Stimulated activated CD4-positive, alpha-beta T cell treated with anti-CD3 and anti-CD28 coated beads, Interleukin-2, amount 100 ng/mL, for 4 hours (primary cell): ENCODE measurements around the gene GNA14.
"Not testable (repeated sequence)": the region's sequence is repeated elsewhere in the genome, so short reads cannot be mapped to it uniquely, and the experiment has no call there.

Experiments used
- DNase-seq: peaks from one replicate; pipeline ENCODE4 v3.0.0-alpha.2; 2020; ENCODE audit warnings: low read depth

GNA14 gene

DNA sequence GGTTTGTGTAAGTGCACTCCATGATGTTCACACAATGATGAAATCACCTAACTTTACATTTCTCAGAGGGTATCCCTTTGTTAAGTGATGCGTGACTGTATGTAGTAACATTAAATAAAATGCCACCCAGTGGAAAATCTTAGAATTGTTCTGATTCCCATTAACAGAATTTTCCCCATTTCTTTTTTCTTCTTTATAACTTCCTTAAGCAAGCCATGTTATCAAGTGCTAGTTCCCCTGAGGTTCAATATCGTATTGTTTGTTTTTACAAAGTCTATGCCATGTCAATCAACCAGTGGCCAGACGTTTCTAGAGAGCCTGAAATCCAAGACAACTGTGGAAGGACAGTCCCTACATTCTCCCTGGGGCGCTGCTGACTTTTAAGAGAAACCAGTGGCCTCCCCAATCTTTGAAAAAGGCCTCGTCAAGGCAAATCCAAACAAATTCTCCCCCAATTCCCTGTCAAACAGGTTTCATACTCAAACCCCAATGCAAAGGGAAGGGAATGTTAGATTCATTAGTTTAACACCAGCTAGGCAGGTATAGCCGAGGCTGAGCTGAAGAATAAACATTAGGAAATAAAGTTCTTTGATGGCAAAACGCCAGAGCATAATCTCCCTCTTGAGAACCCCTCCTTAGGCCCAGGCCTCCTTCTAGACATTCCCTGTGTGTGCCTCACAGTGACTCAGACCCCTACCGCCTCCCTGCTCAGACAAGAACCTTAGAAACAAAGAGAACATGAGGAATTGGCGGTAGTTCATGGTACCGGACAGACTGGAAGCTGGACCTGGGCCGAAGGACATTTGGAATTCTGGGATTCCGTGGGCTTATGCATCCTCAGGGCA lies 198.7 kb downstream of the GNA14 start:
- no peak for DNase-seq

DNA sequence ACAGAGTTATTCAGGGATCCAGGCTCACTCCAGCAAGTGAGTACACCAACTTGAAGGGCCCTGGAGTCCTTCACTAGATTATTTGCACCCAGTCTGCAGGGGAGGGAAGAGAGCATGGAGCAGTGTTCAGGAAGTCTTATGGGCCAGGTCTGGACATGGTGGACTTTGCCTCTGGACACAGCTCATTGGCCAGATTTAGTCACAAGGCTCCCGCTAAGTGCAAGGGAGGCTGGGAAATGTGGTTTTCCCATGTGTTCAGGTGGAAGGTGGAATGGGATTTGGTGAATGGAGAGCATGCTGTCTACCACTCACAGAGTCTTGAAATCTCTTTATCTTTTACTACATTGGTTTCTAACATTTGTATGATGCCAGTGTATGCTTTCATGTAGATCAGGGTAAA lies 200.5 kb downstream of the GNA14 start:
- no peak for DNase-seq

DNA sequence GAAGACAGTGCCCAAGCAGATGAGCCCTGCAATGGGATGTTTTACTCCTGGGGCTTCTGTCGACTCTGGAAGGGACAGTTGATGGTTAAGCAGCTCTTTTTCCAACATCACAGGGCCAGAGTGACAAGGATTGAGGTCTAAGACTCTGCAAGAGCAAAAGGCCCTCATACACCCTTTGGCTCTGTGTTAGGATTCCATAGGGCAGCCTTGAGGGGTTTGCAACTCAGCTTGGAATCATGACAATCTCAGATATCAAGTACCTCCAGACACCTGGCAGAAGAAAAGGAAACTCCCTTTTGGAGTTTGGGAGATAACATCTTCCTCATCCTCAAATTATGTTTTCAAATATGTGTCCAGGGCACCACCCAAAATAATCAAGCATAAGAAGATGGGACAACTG lies 205.7 kb downstream of the GNA14 start:
- DNase-seq: no peak

DNA sequence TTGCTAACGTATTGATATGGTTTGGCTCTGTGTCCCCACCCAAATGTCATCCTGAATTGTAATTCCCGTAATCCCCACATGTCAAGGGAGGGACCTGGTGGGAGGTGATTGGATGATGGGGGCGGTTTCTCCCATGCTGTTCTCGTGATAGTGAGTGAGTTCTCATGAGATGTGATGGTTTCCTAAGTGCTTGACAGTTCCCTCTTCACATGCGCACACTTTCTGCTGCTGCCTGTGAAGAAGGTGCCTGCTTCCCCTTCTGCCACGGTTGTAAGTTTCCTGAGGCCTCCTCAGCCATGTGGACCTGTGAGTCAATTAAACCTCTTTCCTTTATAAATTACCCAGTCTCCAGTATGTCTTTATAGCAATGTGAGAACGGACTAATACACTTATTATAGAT lies 207.0 kb downstream of the GNA14 start:
- DNase-seq: not testable (repeated sequence)

DNA sequence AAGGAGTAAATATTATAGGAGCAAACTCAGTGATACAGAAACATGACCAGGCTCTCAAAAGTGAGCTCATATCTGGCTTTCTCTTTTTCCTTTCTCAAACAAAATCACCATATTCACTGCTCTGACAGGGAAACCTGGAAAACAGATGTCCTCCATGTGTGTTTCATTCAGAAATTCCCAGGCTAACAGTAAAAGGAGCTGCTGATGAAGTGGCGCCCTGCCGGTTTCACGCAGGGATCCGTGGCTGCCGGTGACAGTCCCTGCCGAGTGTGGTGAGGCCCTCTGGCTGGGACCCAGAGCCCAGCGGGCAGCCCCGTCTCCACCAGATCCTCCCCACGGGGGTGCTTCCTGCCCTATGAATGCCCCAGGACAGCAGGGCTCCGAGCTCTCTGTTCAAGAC lies 208.1 kb downstream of the GNA14 start:
- no peak for DNase-seq

DNA sequence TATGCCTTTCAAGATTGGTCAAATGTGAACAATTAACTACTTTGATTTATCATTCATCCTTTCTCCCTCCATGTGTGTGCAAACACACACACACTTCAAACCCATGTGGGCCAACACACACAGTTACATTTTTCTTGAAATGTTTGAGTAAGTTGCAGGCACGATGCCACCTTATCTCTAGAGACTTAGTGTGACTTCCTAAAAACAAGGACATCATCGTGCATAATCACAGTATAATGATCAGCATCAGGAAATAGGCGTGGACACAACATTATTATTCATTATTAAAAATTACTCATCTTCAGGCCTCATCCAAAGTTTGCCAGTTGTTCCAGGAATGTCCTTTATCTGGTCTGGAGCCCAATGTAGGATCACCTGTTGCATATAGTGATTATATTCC lies 209.5 kb downstream of the GNA14 start:
- DNase-seq: no peak

DNA sequence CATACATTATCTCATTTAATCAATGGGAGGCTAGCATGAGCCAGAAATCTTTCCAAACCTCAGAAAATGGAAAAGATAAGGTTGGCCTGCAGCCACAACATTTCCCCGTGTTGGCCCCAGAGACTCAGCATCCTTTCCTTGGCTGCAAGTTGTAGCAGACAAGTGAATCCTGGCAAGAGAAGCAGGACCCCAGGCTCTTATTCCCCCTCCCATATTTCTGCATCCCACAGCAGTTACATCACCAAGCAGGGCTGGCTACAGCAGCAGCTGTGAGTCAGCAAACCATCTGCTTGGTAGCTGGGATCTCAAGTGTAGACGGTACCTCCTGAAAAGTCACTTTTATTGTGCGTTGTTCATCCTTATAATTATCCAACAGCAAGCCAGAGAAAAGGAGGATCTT lies 212.4 kb downstream of the GNA14 start:
- DNase-seq: no peak

DNA sequence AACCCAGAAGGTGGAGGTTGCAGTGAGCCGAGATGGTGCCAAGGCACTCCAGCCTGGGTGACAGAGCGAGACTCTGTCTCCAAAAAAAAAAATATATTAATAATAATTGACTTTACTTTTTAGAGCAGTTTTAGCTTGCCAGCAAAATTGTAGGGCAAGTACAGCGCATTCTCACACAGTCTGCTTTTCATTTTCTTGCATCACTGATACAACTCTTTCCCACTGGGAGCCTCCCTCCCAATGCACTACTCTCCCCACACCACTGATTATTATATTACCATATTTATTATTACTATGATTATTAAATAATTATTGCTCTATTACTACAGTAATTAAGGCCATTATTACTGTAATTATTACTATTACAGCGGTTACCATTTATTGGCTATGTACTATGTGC lies 212.8 kb downstream of the GNA14 start:
- no peak for DNase-seq

DNA sequence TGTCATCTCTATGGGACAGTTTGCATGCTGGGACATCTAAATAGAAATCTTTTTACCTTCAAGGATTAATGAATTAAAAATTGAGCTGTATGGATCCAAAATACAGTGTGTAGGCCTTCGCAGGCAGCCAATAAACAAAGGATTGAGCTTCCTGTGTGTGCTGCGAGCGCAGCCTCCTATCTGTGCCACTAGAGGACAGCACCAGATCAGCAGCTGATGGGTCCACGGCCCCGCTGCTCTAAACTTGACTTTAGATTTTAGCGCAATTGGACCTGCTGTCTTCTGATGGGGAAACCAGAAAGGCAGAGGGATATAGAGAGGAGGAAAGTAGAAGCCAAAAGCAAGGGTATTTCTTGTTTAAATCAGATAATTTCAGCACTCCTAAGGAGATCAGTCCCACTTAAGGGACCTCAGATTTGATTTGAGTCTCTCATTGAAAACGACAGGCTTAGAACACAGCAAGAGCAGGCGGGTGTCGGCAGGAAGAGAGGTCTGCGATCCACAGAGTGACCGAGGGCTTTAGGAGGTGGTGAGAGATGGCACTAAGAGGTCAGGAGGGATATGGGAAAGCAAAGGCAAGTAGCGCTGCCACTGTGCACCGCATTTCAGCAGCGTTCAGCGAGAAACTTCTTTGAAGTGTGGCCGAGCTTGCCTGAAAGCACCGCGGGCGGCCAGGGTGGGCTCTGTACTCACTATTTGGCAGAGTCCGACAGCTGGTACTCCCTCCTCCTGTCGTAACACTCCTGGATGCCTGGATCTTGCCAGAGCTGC lies 214.3 kb downstream of the GNA14 start:
- peak; percentile 13 for DNase-seq

DNA sequence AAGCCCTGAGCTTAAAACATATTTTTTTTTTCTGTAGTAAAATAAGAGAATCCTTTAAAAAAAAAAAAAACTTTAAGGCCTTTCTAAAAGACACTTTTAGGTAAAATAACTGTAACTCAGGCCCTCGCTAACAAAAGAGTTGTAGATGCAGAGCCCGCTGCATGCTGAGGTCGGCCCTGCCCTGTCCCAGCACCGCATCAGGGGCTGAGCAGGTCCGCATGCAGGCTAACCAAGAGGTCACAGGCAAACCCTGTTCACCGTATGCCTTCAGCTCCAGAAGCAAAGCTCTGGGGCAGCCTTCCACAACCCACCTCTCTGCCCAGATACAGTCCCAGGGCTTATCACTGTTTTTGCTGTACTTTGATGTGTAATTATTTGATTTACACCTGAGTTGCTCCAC lies 216.1 kb downstream of the GNA14 start:
- no peak for DNase-seq

DNA sequence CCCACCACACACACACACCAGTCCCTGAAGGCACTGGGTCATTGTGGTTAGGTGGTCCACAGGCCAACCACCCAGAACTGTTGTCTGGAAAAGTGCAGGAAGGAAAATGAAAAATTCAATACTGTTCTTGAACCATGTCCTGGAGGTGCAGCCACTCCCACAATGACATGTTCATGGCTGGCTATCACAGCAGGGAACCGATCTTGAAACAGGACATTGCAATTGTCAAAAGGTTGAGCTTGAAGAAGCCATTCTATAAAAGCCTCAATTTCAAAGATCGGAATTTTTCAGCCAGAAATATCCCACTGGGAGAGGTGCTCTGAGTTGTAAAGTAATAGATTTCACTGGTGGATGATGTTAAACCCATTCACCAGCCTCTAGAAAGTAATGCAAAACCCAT lies 218.2 kb downstream of the GNA14 start:
- no peak for DNase-seq

DNA sequence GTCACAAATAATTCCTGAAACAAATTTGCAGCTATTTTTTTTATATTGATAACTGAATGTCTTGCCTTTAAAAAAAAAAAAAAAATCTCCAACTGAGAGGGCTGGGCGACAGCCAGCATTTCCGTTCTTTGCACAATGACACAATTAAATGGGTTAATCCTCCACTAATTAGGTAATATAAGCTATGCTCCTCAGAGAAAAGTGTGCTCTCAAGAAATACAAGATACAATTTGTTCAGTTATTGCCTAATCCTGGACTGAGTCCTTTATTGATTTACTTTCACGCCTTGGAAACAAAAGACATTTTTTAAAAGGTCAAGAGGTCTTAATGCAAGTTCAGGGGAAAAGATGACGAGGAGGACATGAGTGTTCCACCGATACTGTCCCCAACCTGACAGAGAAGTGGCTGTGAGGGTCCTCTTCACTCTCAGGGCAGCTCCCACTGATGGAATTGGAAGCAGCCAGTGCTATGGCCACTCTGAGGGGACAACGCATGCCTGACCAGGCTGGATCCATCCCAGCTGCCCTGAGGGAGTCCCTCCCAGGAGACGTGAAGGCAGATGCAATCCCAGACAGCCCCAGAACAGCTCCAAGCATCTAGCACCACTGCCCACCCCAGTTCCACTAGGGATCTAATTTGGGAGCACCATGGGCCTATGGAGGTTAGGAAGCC lies 220.7 kb downstream of the GNA14 start:
- no peak for DNase-seq

DNA sequence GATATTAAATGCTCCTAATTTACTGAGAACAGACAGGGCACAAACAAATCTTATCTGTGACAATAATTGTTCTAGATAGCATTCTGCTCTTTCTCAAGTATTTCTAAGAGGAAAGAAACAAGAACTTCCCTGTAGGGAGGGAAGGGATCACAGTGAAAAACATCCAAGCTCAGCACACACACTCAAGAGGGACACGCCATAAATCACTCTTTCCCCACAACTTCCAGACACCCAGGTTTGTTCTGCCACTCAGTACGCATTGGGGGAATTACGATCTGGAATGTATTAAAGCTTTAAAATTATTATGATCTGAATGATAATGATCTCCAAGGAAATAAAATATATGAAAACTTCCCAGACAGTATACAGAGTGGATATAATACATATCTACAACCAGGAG lies 221.4 kb downstream of the GNA14 start:
- no peak for DNase-seq

DNA sequence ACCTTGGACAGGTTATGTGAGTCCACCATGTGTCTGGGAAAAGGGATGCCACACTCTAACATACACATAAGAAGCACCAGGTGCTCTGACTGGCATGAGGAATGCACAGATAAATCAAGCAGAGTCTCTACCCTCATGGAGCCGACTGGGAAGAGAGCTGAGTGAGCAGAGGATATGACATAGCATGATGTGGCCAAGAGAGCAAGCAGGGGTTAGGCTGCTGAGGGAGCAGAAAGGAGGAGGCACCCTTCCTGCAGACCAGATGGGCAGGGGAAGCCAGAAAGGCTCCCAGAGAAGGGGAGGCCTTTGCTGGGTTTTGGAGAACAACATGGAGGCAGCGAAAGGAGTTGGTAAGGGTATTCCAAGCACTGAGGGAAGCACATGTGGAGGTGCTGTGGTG lies 223.1 kb downstream of the GNA14 start:
- no peak for DNase-seq

DNA sequence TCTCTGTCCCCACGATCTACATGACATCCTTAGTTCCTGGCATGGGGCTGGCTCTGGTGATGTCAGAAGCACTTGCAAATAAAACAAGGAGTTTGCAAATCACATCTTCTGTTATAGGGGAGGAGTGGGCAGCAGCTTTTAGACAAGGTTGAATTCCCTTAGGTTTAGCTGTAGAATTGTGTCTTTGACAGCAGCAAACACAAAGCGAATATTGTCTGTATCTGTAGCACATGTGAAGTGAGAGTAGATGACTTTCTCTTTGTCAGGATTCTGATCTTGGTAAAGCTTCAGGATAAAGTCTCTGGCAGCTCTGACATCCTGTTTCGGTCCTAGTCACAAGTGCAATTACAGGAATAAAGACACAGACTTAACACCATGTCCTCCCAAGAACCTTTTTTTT lies 224.3 kb downstream of the GNA14 start:
- no peak for DNase-seq

DNA sequence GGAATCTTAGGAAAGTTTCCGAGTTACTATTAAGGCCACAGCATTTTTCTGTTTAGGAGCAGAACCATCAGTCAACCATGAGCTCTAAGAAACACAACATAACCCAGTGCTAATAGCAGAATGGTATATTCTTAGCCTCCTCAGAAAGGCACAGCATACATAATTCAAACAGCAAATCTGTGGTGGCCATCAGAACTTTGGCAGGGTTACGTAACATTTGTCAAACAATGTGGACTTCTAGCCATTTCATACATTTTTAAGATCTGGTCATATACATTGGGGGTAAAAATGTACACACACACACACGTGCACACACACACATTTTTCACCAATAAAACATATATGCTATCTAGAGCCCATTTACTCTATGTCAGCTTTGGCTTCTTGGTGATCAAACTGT lies 225.2 kb downstream of the GNA14 start:
- no peak for DNase-seq

DNA sequence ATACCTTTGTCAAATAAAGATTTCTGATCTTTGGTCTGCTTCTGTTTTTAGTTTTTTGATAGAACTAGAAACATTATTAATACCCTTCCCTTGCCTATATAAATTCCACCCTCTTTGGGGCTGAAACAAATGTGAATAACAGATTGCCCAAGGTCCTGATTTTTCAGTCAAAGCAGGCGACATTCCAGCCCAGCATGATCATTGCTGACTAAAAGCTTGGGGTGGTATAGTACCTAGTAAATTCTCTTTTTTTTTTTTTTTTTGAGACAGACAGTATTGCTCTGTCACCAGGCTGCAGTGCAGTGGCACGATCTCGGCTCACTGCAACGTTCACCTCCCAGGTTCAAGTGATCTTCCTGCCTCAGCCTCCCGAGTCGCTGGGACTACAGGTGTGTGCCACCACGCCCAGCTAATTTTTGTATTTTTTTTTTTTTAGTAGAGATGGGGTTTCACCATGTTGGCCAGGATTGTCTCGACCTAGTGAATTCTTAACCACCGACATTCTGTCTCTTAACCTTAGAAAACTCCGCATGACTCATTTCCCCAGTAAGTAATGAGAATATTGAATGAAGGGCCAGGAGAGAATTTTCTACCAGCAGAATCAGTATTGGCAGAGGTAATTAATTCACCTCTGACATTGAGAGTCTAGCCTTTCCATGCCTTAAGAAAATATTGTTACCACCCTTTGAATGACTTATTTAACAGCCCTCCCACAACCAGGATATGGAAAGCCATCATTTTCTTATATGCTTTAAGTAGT lies 226.4 kb downstream of the GNA14 start:
- DNase-seq: no peak

DNA sequence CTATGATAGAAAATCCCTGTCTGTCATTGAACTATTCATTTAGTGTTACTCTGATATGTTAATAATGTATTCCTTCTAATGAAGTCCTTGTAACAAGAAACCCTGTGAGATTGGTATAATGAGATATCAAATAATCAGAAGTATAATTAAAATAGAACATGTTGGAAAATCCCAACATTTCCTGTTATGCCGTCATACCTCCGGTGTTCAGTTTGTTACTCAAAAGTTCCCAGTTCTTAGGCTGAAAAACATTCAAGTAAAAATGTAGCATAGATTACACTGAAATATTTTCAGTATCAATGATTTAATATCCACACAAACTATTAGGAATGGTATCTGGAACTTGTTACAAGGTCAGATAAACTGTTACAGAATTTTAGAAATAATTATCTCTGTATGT lies 227.5 kb downstream of the GNA14 start:
- no peak for DNase-seq

DNA sequence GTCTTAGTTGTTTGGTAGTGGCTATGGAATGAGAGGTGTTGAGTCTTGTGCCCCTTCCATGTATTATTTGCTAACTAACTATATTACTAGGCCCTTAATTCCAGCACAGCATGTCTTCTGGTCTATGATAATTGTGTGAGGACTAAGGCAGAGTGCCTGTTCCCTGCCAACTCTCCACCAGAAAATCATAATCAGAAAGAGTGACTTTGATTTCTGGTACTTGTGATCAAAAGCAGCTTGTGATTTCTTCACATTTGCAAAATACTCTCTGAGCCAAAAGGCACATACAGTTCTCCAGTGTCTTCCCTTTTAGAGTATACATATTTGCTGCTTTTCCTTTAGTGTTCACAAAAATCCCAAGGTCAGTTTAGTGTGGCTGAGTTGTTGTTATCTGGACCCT lies 229.9 kb downstream of the GNA14 start:
- DNase-seq: no peak

DNA sequence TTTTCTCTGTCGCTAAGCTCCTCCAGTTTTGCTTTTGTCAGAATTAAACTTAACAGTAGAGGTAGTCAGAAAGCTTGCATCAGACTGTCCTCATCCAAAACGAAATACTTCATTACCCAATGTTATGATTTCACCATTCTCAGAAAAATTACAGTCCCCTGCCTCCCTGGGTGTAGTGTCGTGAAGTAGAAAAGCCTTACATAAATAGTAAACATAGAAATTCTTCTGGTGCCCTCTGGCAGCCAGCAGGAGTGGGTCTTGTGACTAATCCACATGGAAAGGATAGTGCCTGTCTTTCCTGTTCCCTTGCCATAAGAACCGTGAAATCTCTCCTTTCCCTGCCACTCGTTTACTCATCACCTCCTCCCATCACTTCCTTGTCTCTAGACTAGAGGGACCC lies 230.6 kb downstream of the GNA14 start:
- no peak for DNase-seq

DNA sequence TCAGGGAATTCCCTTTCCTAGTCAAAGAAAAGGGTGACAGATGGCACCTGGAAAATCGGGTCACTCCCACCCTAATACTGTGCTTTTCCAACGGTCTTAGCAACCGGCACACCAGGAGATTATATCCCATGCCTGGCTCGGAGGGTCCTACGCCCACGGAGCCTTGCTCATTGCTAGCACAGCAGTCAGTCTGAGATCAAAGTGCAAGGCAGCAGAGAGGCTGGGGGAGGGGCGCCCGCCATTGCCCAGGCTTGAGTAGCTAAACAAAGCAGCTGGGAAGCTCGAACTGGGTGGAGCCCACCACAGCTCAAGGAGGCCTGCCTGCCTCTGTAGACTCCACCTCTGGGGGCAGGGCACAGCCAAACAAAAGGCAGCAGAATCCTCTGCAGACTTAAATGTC lies 239.6 kb downstream of the GNA14 start:
- DNase-seq: not testable (repeated sequence)

DNA sequence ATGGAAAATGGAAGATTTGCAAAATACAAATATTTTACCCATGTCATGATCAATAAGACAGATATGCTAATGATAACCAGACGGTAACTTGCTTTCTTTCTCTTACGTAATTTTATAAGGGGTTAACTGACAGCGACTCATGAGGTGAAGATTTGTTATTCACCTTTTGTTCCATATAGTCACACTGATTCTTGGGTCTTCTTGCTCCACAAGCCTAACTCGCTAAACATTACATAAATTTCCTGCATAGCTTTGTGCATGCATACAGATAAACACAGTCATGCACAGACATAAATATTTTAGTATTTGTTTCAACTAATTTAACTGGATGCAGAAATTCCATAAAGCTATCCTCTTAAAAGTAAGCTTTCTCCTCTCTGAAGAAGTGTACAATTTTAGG lies 244.9 kb downstream of the GNA14 start:
- DNase-seq: no peak
